B cell (primary cell): ENCODE data around the gene TSPAN14.

Experiments used
- EZH2 ChIP-seq: IDR thresholded peaks from 2 replicates; pipeline ENCODE4 v1.6.1; 2012; ENCODE audit warnings: borderline replicate concordance, low read depth, mild to moderate bottlenecking, moderate library complexity, low read length; ENCODE audit not compliant: insufficient read depth, poor library complexity, severe bottlenecking
- TF ChIP-seq, protein P1 (sequence below): fragments of 200-600 bp; IDR thresholded peaks from one replicate; pipeline ENCODE4 v1.8.0; 2022; ENCODE audit warnings: antibody characterized with exemption, mild to moderate bottlenecking

DNA sequence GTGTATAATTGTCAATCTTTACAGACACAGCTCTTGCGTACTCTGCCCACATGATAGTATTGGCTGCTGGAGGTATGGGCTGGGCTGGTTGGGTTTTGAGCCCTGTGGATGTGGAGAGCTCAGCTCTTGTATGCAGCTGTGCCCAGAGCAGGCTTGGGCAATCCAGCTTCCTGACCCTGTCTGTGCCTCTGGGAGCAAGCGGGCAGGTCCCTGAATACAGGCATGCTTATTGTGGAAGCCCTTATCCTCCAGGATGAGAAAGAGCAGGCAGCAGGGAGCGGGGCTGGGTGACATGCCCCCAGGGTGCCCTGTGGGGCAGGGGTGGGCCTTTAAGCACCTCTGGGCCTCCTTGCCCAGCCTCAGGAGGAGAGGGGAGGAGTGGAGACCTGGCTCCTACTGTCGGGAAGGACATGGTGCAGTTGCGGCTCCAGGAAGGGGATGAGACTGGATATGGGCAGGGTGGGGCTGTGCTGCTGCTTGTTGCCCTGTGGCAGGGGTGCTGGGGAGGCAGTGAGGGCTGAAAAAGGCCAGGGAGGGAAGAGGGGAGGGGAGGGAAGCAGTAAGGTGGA, 50.9 kb downstream of the TSPAN14 start:
- TF ChIP-seq, protein P1, sequence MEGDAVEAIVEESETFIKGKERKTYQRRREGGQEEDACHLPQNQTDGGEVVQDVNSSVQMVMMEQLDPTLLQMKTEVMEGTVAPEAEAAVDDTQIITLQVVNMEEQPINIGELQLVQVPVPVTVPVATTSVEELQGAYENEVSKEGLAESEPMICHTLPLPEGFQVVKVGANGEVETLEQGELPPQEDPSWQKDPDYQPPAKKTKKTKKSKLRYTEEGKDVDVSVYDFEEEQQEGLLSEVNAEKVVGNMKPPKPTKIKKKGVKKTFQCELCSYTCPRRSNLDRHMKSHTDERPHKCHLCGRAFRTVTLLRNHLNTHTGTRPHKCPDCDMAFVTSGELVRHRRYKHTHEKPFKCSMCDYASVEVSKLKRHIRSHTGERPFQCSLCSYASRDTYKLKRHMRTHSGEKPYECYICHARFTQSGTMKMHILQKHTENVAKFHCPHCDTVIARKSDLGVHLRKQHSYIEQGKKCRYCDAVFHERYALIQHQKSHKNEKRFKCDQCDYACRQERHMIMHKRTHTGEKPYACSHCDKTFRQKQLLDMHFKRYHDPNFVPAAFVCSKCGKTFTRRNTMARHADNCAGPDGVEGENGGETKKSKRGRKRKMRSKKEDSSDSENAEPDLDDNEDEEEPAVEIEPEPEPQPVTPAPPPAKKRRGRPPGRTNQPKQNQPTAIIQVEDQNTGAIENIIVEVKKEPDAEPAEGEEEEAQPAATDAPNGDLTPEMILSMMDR: no peak
- TF ChIP-seq EZH2: no peak
